NB4 (cell line): Measurements from ENCODE around the gene ABCB9.

Experiments used
- CTCF ChIP-seq: IDR thresholded peaks from one replicate; pipeline ENCODE4 v1.5.1; 2012; ENCODE audit warnings: low read depth, low read length
- MYC ChIP-seq: IDR thresholded peaks from 2 replicates; pipeline ENCODE4 v1.6.1; 2011; ENCODE audit warnings: low read depth, low read length
- POLR2A ChIP-seq: IDR thresholded peaks from 2 replicates; pipeline ENCODE4 v1.6.1; 2011; ENCODE audit warnings: mild to moderate bottlenecking; ENCODE audit not compliant: insufficient read length; ENCODE audit errors: extremely low read depth
- TF ChIP-seq, protein P1 (sequence below): IDR thresholded peaks from 2 replicates; pipeline ENCODE4 v1.6.1; 2011; ENCODE audit warnings: low read depth, low read length

GRCh38 chr12:122996621-122997342, 30.5 kb upstream of the ABCB9 start:
- no peak for TF ChIP-seq CTCF
- TF ChIP-seq POLR2A: no peak
- TF ChIP-seq, protein P1, sequence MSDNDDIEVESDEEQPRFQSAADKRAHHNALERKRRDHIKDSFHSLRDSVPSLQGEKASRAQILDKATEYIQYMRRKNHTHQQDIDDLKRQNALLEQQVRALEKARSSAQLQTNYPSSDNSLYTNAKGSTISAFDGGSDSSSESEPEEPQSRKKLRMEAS: no peak
- TF ChIP-seq MYC: no peak
